ENCODE measurements around the gene TSHR. TPM values are rescaled to one million over a fixed set of nuclear protein-coding genes. Genes with fewer than 3 reads are reported as not detected.

The TSHR gene
- total RNA-seq, 1 donor from 2014 or later: not detected

GRCh38 chr14:81023095-81023710 lies 67.8 kb downstream of the TSHR start:
- TF ChIP-seq CTCF (IDR thresholded peaks at IDR 0.05; ENCODE audit: insufficient read depth, low read depth, low read length) (no peak), EZH2 (IDR thresholded peaks at IDR 0.05; ENCODE audit: insufficient read depth, low read length) (no peak)
- Mint-ChIP-seq H3K36me3 (ENCODE audit: low read depth, unreplicated experiment) (no peaks in the 10 kb centered on the region), H3K27me3 (ENCODE audit: low read depth, unreplicated experiment) (no peaks in the 10 kb centered on the region), H3K27ac (ENCODE audit: unreplicated experiment) (no peak overlapping the region), H3K4me1 (ENCODE audit: low read depth, unreplicated experiment) (no peaks in the 10 kb centered on the region), H3K9me3 (ENCODE audit: unreplicated experiment) (peaks cover 2% of the 10 kb centered on the region), H3K4me3 (ENCODE audit: unreplicated experiment) (no peak overlapping the region)
- DNase-seq (ENCODE audit: low read depth): peak; percentile 4
- Histone ChIP-seq H3K9me3 (ENCODE audit: insufficient read depth, low read depth, low read length) (no peaks in the 10 kb centered on the region), H3K27me3 (ENCODE audit: insufficient read depth, low read length) (no peaks in the 10 kb centered on the region), H4K20me1 (ENCODE audit: insufficient read depth, low read length) (no peaks in the 10 kb centered on the region), H3K9ac (ENCODE audit: low read length) (no peak overlapping the region), H3K4me1 (ENCODE audit: insufficient read depth, low read length) (no peaks in the 10 kb centered on the region), H3K36me3 (ENCODE audit: insufficient read depth, low read length) (no peaks in the 10 kb centered on the region), H2AFZ (ENCODE audit: low read depth, low read length) (no peak overlapping the region), H3K27ac (ENCODE audit: low read depth, low read length) (no peak overlapping the region), H3K79me2 (ENCODE audit: insufficient read depth, low read length) (no peaks in the 10 kb centered on the region), H3K4me3 (ENCODE audit: insufficient read depth, low read depth, low read length) (no peak overlapping the region), H3K4me2 (ENCODE audit: low read length) (no peak overlapping the region)
- no peak for FAIRE-seq

- no peaks in the 10 kb centered on the region for H4K20me1 ChIP-seq (ENCODE audit: insufficient read depth, low read length)
- H3K36me3 Mint-ChIP-seq (ENCODE audit: low read depth, unreplicated experiment): no peaks in the 10 kb centered on the region
- H3K4me1 Mint-ChIP-seq (ENCODE audit: low read depth, unreplicated experiment): no peaks in the 10 kb centered on the region
- no peak overlapping the region for H3K9ac ChIP-seq (ENCODE audit: low read length)
- no peaks in the 10 kb centered on the region for H3K4me1 ChIP-seq (ENCODE audit: insufficient read depth, low read length)
- H3K36me3 ChIP-seq (ENCODE audit: insufficient read depth, low read length): no peaks in the 10 kb centered on the region
- no peaks in the 10 kb centered on the region for H3K79me2 ChIP-seq (ENCODE audit: insufficient read depth, low read length)
- FAIRE-seq: no peak
- H3K4me3 Mint-ChIP-seq (ENCODE audit: unreplicated experiment): no peak overlapping the region
- H3K9me3 Mint-ChIP-seq (ENCODE audit: unreplicated experiment): peaks cover 2% of the 10 kb centered on the region
- no peaks in the 10 kb centered on the region for H3K27me3 Mint-ChIP-seq (ENCODE audit: low read depth, unreplicated experiment)
- no peak overlapping the region for H2AFZ ChIP-seq (ENCODE audit: low read depth, low read length)
- H3K4me3 ChIP-seq (ENCODE audit: insufficient read depth, low read depth, low read length): no peak overlapping the region
- no peak overlapping the region for H3K4me2 ChIP-seq (ENCODE audit: low read length)
- DNase-seq (ENCODE audit: low read depth): no peak
- no peak for TF ChIP-seq CTCF (IDR thresholded peaks at IDR 0.05; ENCODE audit: insufficient read depth, low read depth, low read length)
- TF ChIP-seq EZH2 (IDR thresholded peaks at IDR 0.05; ENCODE audit: insufficient read depth, low read length): no peak
- no peak overlapping the region for H3K27ac Mint-ChIP-seq (ENCODE audit: unreplicated experiment)
- no peaks in the 10 kb centered on the region for H3K27me3 ChIP-seq (ENCODE audit: insufficient read depth, low read length)
- H3K27ac ChIP-seq (ENCODE audit: low read depth, low read length): no peak overlapping the region
- H3K9me3 ChIP-seq (ENCODE audit: insufficient read depth, low read depth, low read length): no peaks in the 10 kb centered on the region
Measured at GRCh38 chr14:81028461-81028860, 73.0 kb downstream of the TSHR start.

- H3K9me3 ChIP-seq (ENCODE audit: insufficient read depth, low read depth, low read length): no peaks in the 10 kb centered on the region
- Mint-ChIP-seq H3K27ac (ENCODE audit: unreplicated experiment) (no peak overlapping the region), H3K9me3 (ENCODE audit: unreplicated experiment) (peaks cover 6% of the 10 kb centered on the region), H3K27me3 (ENCODE audit: low read depth, unreplicated experiment) (no peaks in the 10 kb centered on the region), H3K4me1 (ENCODE audit: low read depth, unreplicated experiment) (no peaks in the 10 kb centered on the region), H3K4me3 (ENCODE audit: unreplicated experiment) (no peak overlapping the region), H3K36me3 (ENCODE audit: low read depth, unreplicated experiment) (no peaks in the 10 kb centered on the region)
- no peak for TF ChIP-seq CTCF (IDR thresholded peaks at IDR 0.05; ENCODE audit: insufficient read depth, low read depth, low read length)
- no peak for TF ChIP-seq EZH2 (IDR thresholded peaks at IDR 0.05; ENCODE audit: insufficient read depth, low read length)
- H3K27me3 ChIP-seq (ENCODE audit: insufficient read depth, low read length): no peaks in the 10 kb centered on the region
- H3K27ac ChIP-seq (ENCODE audit: low read depth, low read length): no peak overlapping the region
- H3K4me2 ChIP-seq (ENCODE audit: low read length): no peak overlapping the region
- H3K4me3 ChIP-seq (ENCODE audit: insufficient read depth, low read depth, low read length): no peak overlapping the region
- H3K79me2 ChIP-seq (ENCODE audit: insufficient read depth, low read length): no peaks in the 10 kb centered on the region
- H3K9ac ChIP-seq (ENCODE audit: low read length): no peak overlapping the region
- DNase-seq (ENCODE audit: low read depth) (no peak), FAIRE-seq (no peak)
- H3K36me3 ChIP-seq (ENCODE audit: insufficient read depth, low read length): no peaks in the 10 kb centered on the region
- H3K4me1 ChIP-seq (ENCODE audit: insufficient read depth, low read length): no peaks in the 10 kb centered on the region
- no peak overlapping the region for H2AFZ ChIP-seq (ENCODE audit: low read depth, low read length)
- no peaks in the 10 kb centered on the region for H4K20me1 ChIP-seq (ENCODE audit: insufficient read depth, low read length)
Measured at GRCh38 chr14:81031488-81031887, 76.1 kb downstream of the TSHR start.

Data from astrocyte (in vitro differentiated cells and primary cell).